IMR-90 (cell line): ENCODE measurements around the gene SDR39U1. TPM values are rescaled to one million over a fixed set of nuclear protein-coding genes. Genes with fewer than 3 reads are reported as not detected.

Source experiments
- ATAC-seq: fragments of 200-7000 bp; cut with Tn5 transposase; 2 replicates; pipeline ENCODE4 v1.9.1; 2020; ENCODE audit warnings: low read depth, mild to moderate bottlenecking, moderate library complexity
- BruUV-seq: library from RNA; stranded (reverse); fragments of 400-500 nt; replicated peaks from 2 replicates; lab custom pipeline; 2021; lab: Mats Ljungman, UMichigan
- CTCF ChIA-PET: fragments of 300-600 bp; formaldehyde crosslinking; extraction: SDS; loops from one replicate; lab custom pipeline; 2021; ENCODE audit warnings: antibody characterized with exemption; lab: Yijun Ruan, JAX
- POLR2A ChIA-PET: fragments of 300-600 bp; sonication (Branson Sonifier 250); formaldehyde crosslinking; loops from one replicate; lab custom pipeline; 2022; ENCODE audit warnings: antibody characterized with exemption; ENCODE audit not compliant: unreplicated experiment; lab: Charles Lee
- DNase-seq: peaks from one replicate; pipeline ENCODE4 v3.0.0; 2013
- H2AFZ ChIP-seq: replicated peaks from 2 replicates; pipeline ENCODE3; 2013; ENCODE audit warnings: low read length, mild to moderate bottlenecking; ENCODE audit not compliant: poor library complexity
- H2AK5ac ChIP-seq: 2 replicates; pipeline ENCODE4 v1.6.1; 2013; ENCODE audit warnings: low read depth, low read length, inconsistent platforms
- H2AK9ac ChIP-seq: replicated peaks from 2 replicates; pipeline ENCODE3; 2013; ENCODE audit warnings: mild to moderate bottlenecking, low read depth, low read length, moderate library complexity; ENCODE audit not compliant: poor library complexity
- H2BK120ac ChIP-seq: 2 replicates; pipeline ENCODE4 v1.6.1; 2013; ENCODE audit warnings: low read depth, low read length, inconsistent platforms
- H2BK15ac ChIP-seq: 3 replicates; pipeline ENCODE4 v1.6.1; 2013; ENCODE audit warnings: low read depth, low read length, inconsistent platforms
- H2BK20ac ChIP-seq: 2 replicates; pipeline ENCODE4 v1.6.1; 2013; ENCODE audit warnings: low read depth, mild to moderate bottlenecking, inconsistent platforms, low read length, moderate library complexity
- H2BK5ac ChIP-seq: 2 replicates; pipeline ENCODE4 v1.6.1; 2013; ENCODE audit warnings: mild to moderate bottlenecking, low read depth, low read length, inconsistent platforms; ENCODE audit not compliant: poor library complexity, severe bottlenecking
- H3K14ac ChIP-seq: replicated peaks from 2 replicates; pipeline ENCODE4 v1.6.1; 2013; ENCODE audit warnings: low read depth, low read length, inconsistent platforms
- H3K18ac ChIP-seq: 2 replicates; pipeline ENCODE4 v1.6.1; 2013; ENCODE audit warnings: low read depth, low read length, control low read depth
- H3K23ac ChIP-seq: 2 replicates; pipeline ENCODE4 v1.6.1; 2013; ENCODE audit warnings: low read depth, low read length, inconsistent platforms
- H3K27ac ChIP-seq: 2 replicates; pipeline ENCODE4 v1.5.1; 2013; ENCODE audit warnings: mild to moderate bottlenecking, control low read depth, low read length; ENCODE audit not compliant: insufficient read depth
- H3K27me3 ChIP-seq: 2 replicates; pipeline ENCODE4 v1.6.1; 2013; ENCODE audit warnings: low read length; ENCODE audit not compliant: control insufficient read depth, insufficient read depth
- H3K36me3 ChIP-seq: 2 replicates; pipeline ENCODE4 v1.6.1; 2013; ENCODE audit warnings: low read length, mixed read lengths; ENCODE audit not compliant: control insufficient read depth, insufficient read depth
- H3K4ac ChIP-seq: 2 replicates; pipeline ENCODE4 v1.6.1; 2013; ENCODE audit warnings: low read depth, low read length, inconsistent platforms
- H3K4me1 ChIP-seq: 2 replicates; pipeline ENCODE4 v1.6.1; 2013; ENCODE audit warnings: low read length, mixed read lengths; ENCODE audit not compliant: control insufficient read depth, insufficient read depth
- H3K4me2 ChIP-seq: 2 replicates; pipeline ENCODE4 v1.6.1; 2013; ENCODE audit warnings: low read depth, mild to moderate bottlenecking, control low read depth, low read length, moderate library complexity
- H3K4me3 ChIP-seq: 2 replicates; pipeline ENCODE4 v1.5.1; 2013; ENCODE audit warnings: low read depth, mild to moderate bottlenecking, control low read depth, low read length, moderate library complexity; ENCODE audit not compliant: insufficient read depth
- H3K56ac ChIP-seq: 2 replicates; pipeline ENCODE4 v1.6.1; 2013; ENCODE audit warnings: low read length, inconsistent platforms; ENCODE audit not compliant: insufficient read depth; ENCODE audit errors: extremely low read depth
- H3K79me1 ChIP-seq, 2 experiments: 2 replicates each; pipeline ENCODE4 v1.6.1; 2013; ENCODE audit warnings: low read length in 2 of 2, inconsistent platforms in 1 of 2, low read depth in 1 of 2
- H3K9ac ChIP-seq: 2 replicates; pipeline ENCODE4 v1.6.1; 2013; ENCODE audit warnings: low read depth, low read length, control low read depth
- H3K9me1 ChIP-seq: 2 replicates; pipeline ENCODE4 v1.6.1; 2013; ENCODE audit warnings: low read length, inconsistent platforms; ENCODE audit not compliant: insufficient read depth
- H3K9me3 ChIP-seq: 2 replicates; pipeline ENCODE4 v1.6.1; 2013; ENCODE audit warnings: low read length; ENCODE audit not compliant: control insufficient read depth, insufficient read depth
- H4K20me1 ChIP-seq: 2 replicates; pipeline ENCODE4 v1.6.1; 2013; ENCODE audit warnings: low read length, inconsistent platforms; ENCODE audit not compliant: insufficient read depth
- H4K5ac ChIP-seq: 2 replicates; pipeline ENCODE4 v1.6.1; 2013; ENCODE audit warnings: mild to moderate bottlenecking, low read depth, low read length, control low read depth
- H4K8ac ChIP-seq, 2 experiments: 2 replicates each; pipeline ENCODE4 v1.6.1; 2013; ENCODE audit warnings: low read depth in 2 of 2, low read length in 2 of 2, control low read depth in 1 of 2, inconsistent platforms in 1 of 2
- H4K91ac ChIP-seq: 2 replicates; pipeline ENCODE4 v1.6.1; 2013; ENCODE audit warnings: low read depth, low read length, inconsistent platforms; ENCODE audit not compliant: insufficient read depth
- CEBPB ChIP-seq: IDR thresholded peaks from 2 replicates; pipeline ENCODE4 v1.6.1; 2012; ENCODE audit warnings: low read depth, low read length, improper control_type of control experiment
- MAZ ChIP-seq: IDR thresholded peaks from 2 replicates; pipeline ENCODE4 v1.6.1; 2012; ENCODE audit warnings: low read depth, mild to moderate bottlenecking, low read length, improper control_type of control experiment, moderate library complexity, borderline replicate concordance
- WGBS, 2 experiments: methylation state at CpG; one replicate each; pipeline versions ENCODE4 v1.1.5 to v1.1.7; 2013; ENCODE audit warnings: missing lambda C conversion rate in 2 of 2; ENCODE audit not compliant: insufficient read length in 1 of 2; ENCODE audit errors: extremely low coverage in 2 of 2; 5-methylcytosine and 5-hydroxymethylcytosine counted together
- dilution Hi-C: fragments of 300-500 bp; cut with HindIII; formaldehyde crosslinking; loops from one replicate; pipeline ENCODE4 v1.14.3; 2018; ENCODE audit warnings: low sequenced_read_pairs; ENCODE audit not compliant: unreplicated experiment
- in situ Hi-C: fragments of 300-500 bp; cut with MboI; formaldehyde crosslinking; loops from 3 replicates; pipeline ENCODE4 v1.14.3; 2019; ENCODE audit warnings: low sequenced_read_pairs, inconsistent platforms, mixed read lengths
- intact Hi-C: fragments of 100-400 bp; cut with micrococcal nuclease; formaldehyde crosslinking; loops from 2 replicates; pipeline ENCODE4 v1.10.0; 2022
- polyA plus RNA-seq, 3 experiments: library from polyadenylated mRNA; depleted of rRNA; stranded (reverse); fragments of >200 nt; gene quantifications; 2 replicates each; pipeline ENCODE4 v1.2.3, GENCODE V29; 2012; ENCODE audit warnings: low replicate concordance in 1 of 3
- total RNA-seq: library from RNA; depleted of rRNA; stranded (reverse); fragments of >200 nt; gene quantifications from 2 replicates; pipeline ENCODE4 v1.2.3, GENCODE V29; 2012

SDR39U1 gene
- total and polyA plus RNA-seq, 2 of the 4 experiments (the other 2 are of a cell fraction), result 7.5 to 46.3 TPM

DNA sequence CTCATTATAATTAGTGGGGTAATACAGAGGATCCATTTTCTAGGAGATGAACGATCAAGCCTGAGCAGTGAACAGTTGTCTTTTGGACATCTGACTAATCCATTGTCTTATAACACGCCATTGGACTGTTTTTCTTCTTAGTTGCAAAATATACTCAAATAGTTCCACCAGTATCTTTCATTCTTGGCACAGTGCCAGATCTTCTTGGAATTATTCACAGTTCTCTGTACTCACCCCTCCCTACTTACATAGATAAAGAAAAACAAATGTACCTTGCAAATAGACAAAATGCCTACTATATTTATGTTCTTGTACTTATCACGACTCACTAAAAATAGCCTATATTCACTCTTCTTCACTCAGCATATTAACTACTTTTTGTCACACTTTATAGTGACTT is 16.9 kb downstream of the SDR39U1 start:
- H2AFZ ChIP-seq, result no peak overlapping the region
- ATAC-seq, result no peak
- dilution Hi-C loops, result no loop called here

More for the DNA sequence above, 16.9 kb downstream of the SDR39U1 start:
- Histone ChIP-seq H3K14ac (no peak overlapping the region), H2BK5ac (no peak overlapping the region), H2BK20ac (no peak overlapping the region), H3K4me2 (no peak overlapping the region), H2AK9ac (no peak overlapping the region), H4K8ac (no peak overlapping the region), H3K23ac (no peak overlapping the region), H2BK120ac (no peak overlapping the region), H3K9ac (no peak overlapping the region), H3K4me3 (no peak overlapping the region), H3K27ac (no peak overlapping the region), H3K4me1 (peaks cover 6% of the 10 kb centered on the region; the same call in 1 of the 2 replicates), H3K36me3 (no peaks in the 10 kb centered on the region), H3K56ac (no peak overlapping the region), H3K4ac (no peak overlapping the region), H3K27me3 (peaks cover 10% of the 10 kb centered on the region), H4K5ac (no peak overlapping the region), H3K9me1 (peaks cover 5% of the 10 kb centered on the region), H4K91ac (no peak overlapping the region), H2BK15ac (no peak overlapping the region), H3K18ac (no peak overlapping the region), H3K9me3 (no peaks in the 10 kb centered on the region), H2AK5ac (no peak overlapping the region), H4K20me1 (no peaks in the 10 kb centered on the region), H3K79me1 (peaks cover 0 to 14% of the 10 kb centered on the region in 2 experiments; a peak in 3 of 4 replicates)
- in situ Hi-C loops (loop anchor here (25.0 kb wide), 1 partner anchor 1113 kb away; the partner anchor contains the start of genes BCL2L2, PABPN1 and PPP1R3E), intact Hi-C loops (no loop called here)
- no peak for TF ChIP-seq MAZ
- TF ChIP-seq CEBPB, result peak; percentile 52; the same call in 1 of the 2 replicates
- ChIA-PET POLR2A (no interaction called here), CTCF (interaction anchor here (1.0 to 1.8 kb wide), 3 partner anchors 11 to 92 kb away, joined by 4 to 6 read pairs (median 5); no protein-coding TSS in a partner anchor)
- BruUV-seq, result no TSS peak
- peak; percentile 83 for DNase-seq
- WGBS, 2 experiments, result 14% methylated on average over 1 of the region's 3 CpGs; no CpG with 5 or more reads in 1 of the 2 experiments
